Measurements from ENCODE around the gene ZFAND3.

- TF ChIP-seq POLR2A (IDR thresholded peaks at IDR 0.05) (no peak), CTCF (IDR thresholded peaks at IDR 0.05) (no peak)
These were observed 85.1 kb downstream of the ZFAND3 start for GRCh38 chr6:37904590-37904989.

All from adrenal gland (tissue), 5 donors.